Measurements from ENCODE around the gene SLC38A3. TPM values are rescaled to one million over a fixed set of nuclear protein-coding genes. Genes with fewer than 3 reads are reported as not detected.

Gene SLC38A3
- total and polyA plus RNA-seq, 2 of the 8 experiments (the other 6 are each of a cell fraction or from before 2014, with no cell fraction given), result 1.2 to 3.7 TPM

DNA sequence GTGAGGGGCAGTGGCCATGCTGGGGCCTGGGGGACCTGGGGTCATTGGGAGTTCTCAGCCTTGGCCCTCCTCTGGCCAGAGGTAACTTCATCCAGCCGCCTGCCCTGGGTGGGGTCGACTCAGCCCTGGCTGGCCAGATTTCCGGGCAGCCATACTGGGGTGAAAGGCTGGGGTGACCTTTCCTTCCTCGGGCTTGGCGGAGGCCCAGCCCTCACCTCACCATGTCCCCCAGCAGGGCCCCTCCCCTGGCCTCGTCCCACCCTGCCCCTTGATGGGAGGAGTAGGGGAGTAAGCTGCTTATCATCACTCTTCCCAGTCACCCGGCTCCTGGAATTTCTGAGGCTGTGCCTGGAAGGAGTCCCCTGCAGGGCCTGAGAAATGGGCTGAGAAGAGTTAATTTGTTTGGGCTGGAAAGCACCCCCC is 44.5 kb upstream of the SLC38A3 start:
- no peak for DNase-seq (ENCODE audit: low read depth in 1 of 2, low spot score in 2 of 2)
- no peak overlapping the region for H3K14ac ChIP-seq (ENCODE audit: insufficient read length)
- H4K8ac ChIP-seq (ENCODE audit: extremely low read depth, insufficient read depth, low read length), result no peak overlapping the region
- peaks cover 7 to 20% (median 15%) of the 10 kb centered on the region in 4 experiments; a peak in 5 of 8 replicates for H3K36me3 ChIP-seq (ENCODE audit: control insufficient read depth in 2 of 4, insufficient read depth in 4 of 4, low read length in 3 of 4)
- H3K4ac ChIP-seq (replicated peaks; ENCODE audit: insufficient read length, low read depth, low read length), result no peak overlapping the region
- no peak overlapping the region for H3K4me3 ChIP-seq (ENCODE audit: extremely low read depth in 1 of 4, insufficient read depth in 2 of 4, low read depth in 3 of 4, low read length in 4 of 4)
- H3K56ac ChIP-seq (replicated peaks; ENCODE audit: insufficient read length, low read depth, low read length), result no peak overlapping the region
- peaks cover 3 to 18% of the 10 kb centered on the region in 2 experiments for H4K20me1 ChIP-seq (replicated peaks in 1 of 2; ENCODE audit: control insufficient read depth in 1 of 2, insufficient read depth in 2 of 2, low read length in 2 of 2)
- H2BK15ac ChIP-seq (ENCODE audit: low read length), result no peak overlapping the region
- peaks cover 12% of the 10 kb centered on the region; the same call in 1 of the 2 replicates for H3K23me2 ChIP-seq (ENCODE audit: low read depth, low read length)
- H3K18ac ChIP-seq (ENCODE audit: extremely low read depth, low read length), result no peak overlapping the region
- H2BK20ac ChIP-seq (ENCODE audit: low read length), result no peak overlapping the region
- peaks cover 0 to 34% of the 10 kb centered on the region in 2 experiments; a peak in 3 of 4 replicates for H3K79me2 ChIP-seq (ENCODE audit: control insufficient read depth in 1 of 2, insufficient read depth in 2 of 2, low read length in 2 of 2)
- no peak overlapping the region for H3K27ac ChIP-seq (ENCODE audit: low read depth, low read length)
- H3K9me3 ChIP-seq (ENCODE audit: insufficient read depth in 2 of 2, low read depth in 1 of 2, low read length in 1 of 2), result no peaks in the 10 kb centered on the region
- H2BK12ac ChIP-seq (ENCODE audit: low read depth, low read length), result no peak overlapping the region
- no peak overlapping the region for H2AK5ac ChIP-seq (ENCODE audit: low read depth, low read length)
- no peak overlapping the region for H4K5ac ChIP-seq (ENCODE audit: insufficient read length, low read depth, low read length)
- no peak overlapping the region for H3K23ac ChIP-seq (ENCODE audit: insufficient read length)
- ChIA-PET POLR2A (ENCODE audit: partially characterized antibody) (interaction anchor here (1.6 to 6.6 kb wide), 2 partner anchors 22 to 39 kb away, joined by 5 to 65 read pairs; no protein-coding TSS in a partner anchor), CTCF (ENCODE audit: partially characterized antibody) (interaction anchor here (0.7 to 1.3 kb wide), 2 partner anchors 34 to 40 kb away, joined by 3 to 5 read pairs; no protein-coding TSS in a partner anchor)
- 0 out of 2 replicates have a peak overlapping the region, but pooled peaks have one; percentile 66 for H2BK5ac ChIP-seq (ENCODE audit: low read depth, low read length)
- no peak overlapping the region for H2BK120ac ChIP-seq (replicated peaks; ENCODE audit: low read depth, low read length)
- peaks cover 25% of the 10 kb centered on the region for H3K79me1 ChIP-seq (ENCODE audit: low read depth, low read length)
- H3K27me3 ChIP-seq (replicated peaks in 1 of 4; ENCODE audit: control insufficient read depth in 3 of 4, extremely low read depth in 1 of 4, insufficient read depth in 3 of 4, low read length in 3 of 4), result peaks cover 0 to 4% (median 0%) of the 10 kb centered on the region in 4 experiments; a peak in 2 of 7 replicates
- FAIRE-seq, result no peak
- WGBS, 2 experiments (ENCODE audit: extremely low coverage in 1 of 2, insufficient coverage in 1 of 2, insufficient read length in 1 of 2, insufficient replicate concordance in 2 of 2, low coverage in 1 of 2, low lambda C conversion rate in 2 of 2, missing lambda C conversion rate in 1 of 2), result 86% methylated on average over 6 of the region's 7 CpGs; no CpG with 5 or more reads in 1 of the 2 experiments
- no peak overlapping the region for H3K4me2 ChIP-seq (ENCODE audit: insufficient read depth in 1 of 2, low read depth in 2 of 2, low read length in 2 of 2)
- H2AFZ ChIP-seq (ENCODE audit: low read length), result no peak overlapping the region
- no peak overlapping the region for H3K9ac ChIP-seq (replicated peaks in 1 of 4; ENCODE audit: extremely low read depth in 1 of 4, low read depth in 3 of 4, low read length in 3 of 4)
- H4K91ac ChIP-seq (replicated peaks; ENCODE audit: insufficient read length, low read length), result no peak overlapping the region
- peaks cover 0 to 42% (median 28%) of the 10 kb centered on the region in 4 experiments; a peak in 6 of 7 replicates for H3K4me1 ChIP-seq (replicated peaks in 1 of 4; ENCODE audit: control insufficient read depth in 3 of 4, insufficient read depth in 4 of 4, low read length in 3 of 4)
- TF ChIP-seq TEAD4 (IDR thresholded peaks at IDR 0.05; ENCODE audit: low read depth, low read length) (no peak), CTBP2 (IDR thresholded peaks at IDR 0.05; ENCODE audit: borderline replicate concordance, insufficient read depth, insufficient read length, low read length) (no peak), GTF2F1 (IDR thresholded peaks at IDR 0.05; ENCODE audit: borderline replicate concordance, low read depth, low read length) (no peak), JUN (IDR thresholded peaks at IDR 0.05; ENCODE audit: low read depth, low read length) (no peak), ZNF274 (IDR thresholded peaks at IDR 0.05; ENCODE audit: borderline replicate concordance, extremely low read depth, low read length) (no peak), CBX8 (IDR thresholded peaks at IDR 0.05; ENCODE audit: borderline replicate concordance, low read depth, low read length) (no peak), RBBP5 (IDR thresholded peaks at IDR 0.05; ENCODE audit: borderline replicate concordance, low read depth, low read length) (no peak), SUZ12 (IDR thresholded peaks at IDR 0.05; ENCODE audit: low read length) (no peak)
- TF ChIP-seq, protein P1, sequence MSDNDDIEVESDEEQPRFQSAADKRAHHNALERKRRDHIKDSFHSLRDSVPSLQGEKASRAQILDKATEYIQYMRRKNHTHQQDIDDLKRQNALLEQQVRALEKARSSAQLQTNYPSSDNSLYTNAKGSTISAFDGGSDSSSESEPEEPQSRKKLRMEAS (IDR thresholded peaks at IDR 0.05), result no peak
- TF ChIP-seq, protein P2, sequence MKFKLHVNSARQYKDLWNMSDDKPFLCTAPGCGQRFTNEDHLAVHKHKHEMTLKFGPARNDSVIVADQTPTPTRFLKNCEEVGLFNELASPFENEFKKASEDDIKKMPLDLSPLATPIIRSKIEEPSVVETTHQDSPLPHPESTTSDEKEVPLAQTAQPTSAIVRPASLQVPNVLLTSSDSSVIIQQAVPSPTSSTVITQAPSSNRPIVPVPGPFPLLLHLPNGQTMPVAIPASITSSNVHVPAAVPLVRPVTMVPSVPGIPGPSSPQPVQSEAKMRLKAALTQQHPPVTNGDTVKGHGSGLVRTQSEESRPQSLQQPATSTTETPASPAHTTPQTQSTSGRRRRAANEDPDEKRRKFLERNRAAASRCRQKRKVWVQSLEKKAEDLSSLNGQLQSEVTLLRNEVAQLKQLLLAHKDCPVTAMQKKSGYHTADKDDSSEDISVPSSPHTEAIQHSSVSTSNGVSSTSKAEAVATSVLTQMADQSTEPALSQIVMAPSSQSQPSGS (IDR thresholded peaks at IDR 0.05; ENCODE audit: low read length), result no peak

All from H1 (cell line).